Astrocyte of the spinal cord (primary cell): ENCODE results near the gene RPTOR.

Experiments used
- DNase-seq: peaks from one replicate; pipeline ENCODE4 v3.0.0; 2011; ENCODE audit warnings: low read depth, low spot score
- H3K4me3 ChIP-seq: 2 replicates; pipeline ENCODE4 v1.5.1; 2011; ENCODE audit warnings: low read depth, mild to moderate bottlenecking, low read length, moderate library complexity
- CTCF ChIP-seq: IDR thresholded peaks from 2 replicates; pipeline ENCODE4 v1.5.1; 2012; ENCODE audit warnings: low read depth, mild to moderate bottlenecking, low read length, inconsistent platforms
- in situ Hi-C: cut with HindIII; loops from 2 replicates; pipeline ENCODE4 v1.10.0; 2017; ENCODE audit warnings: low sequenced_read_pairs

The RPTOR gene

GRCh38 chr17:81010935-81011334 lies 466.3 kb downstream of the RPTOR start:
- in situ Hi-C loops, result no loop called here
- no peak overlapping the region for H3K4me3 ChIP-seq
- no peak for TF ChIP-seq CTCF
- no peak for DNase-seq

GRCh38 chr17:81011951-81012350 lies 467.3 kb downstream of the RPTOR start:
- TF ChIP-seq CTCF, result no peak
- no peak for DNase-seq
- in situ Hi-C loops, result no loop called here
- H3K4me3 ChIP-seq, result no peak overlapping the region

GRCh38 chr17:81012574-81013447 lies 468.2 kb downstream of the RPTOR start:
- in situ Hi-C loops, result no loop called here
- no peak for TF ChIP-seq CTCF
- H3K4me3 ChIP-seq, result no peak overlapping the region
- no peak for DNase-seq

GRCh38 chr17:81013642-81014041 lies 469.0 kb downstream of the RPTOR start:
- no peak overlapping the region for H3K4me3 ChIP-seq
- in situ Hi-C loops, result no loop called here
- TF ChIP-seq CTCF, result no peak
- no peak for DNase-seq

- no peak for TF ChIP-seq CTCF
- DNase-seq, result no peak
- no peak overlapping the region for H3K4me3 ChIP-seq
- in situ Hi-C loops, result no loop called here
Observed at GRCh38 chr17:81015136-81015535, 470.5 kb downstream of the RPTOR start.
